HG03439 (cell line): ENCODE measurements around the gene TSSK6.

ENCODE experiments used
- ATAC-seq: cut with Tn5 transposase; IDR thresholded peaks from one replicate; pipeline ENCODE4 v1.9.1; 2021; ENCODE audit warnings: mild to moderate bottlenecking, moderate library complexity; ENCODE audit not compliant: unreplicated experiment

The TSSK6 gene

DNA sequence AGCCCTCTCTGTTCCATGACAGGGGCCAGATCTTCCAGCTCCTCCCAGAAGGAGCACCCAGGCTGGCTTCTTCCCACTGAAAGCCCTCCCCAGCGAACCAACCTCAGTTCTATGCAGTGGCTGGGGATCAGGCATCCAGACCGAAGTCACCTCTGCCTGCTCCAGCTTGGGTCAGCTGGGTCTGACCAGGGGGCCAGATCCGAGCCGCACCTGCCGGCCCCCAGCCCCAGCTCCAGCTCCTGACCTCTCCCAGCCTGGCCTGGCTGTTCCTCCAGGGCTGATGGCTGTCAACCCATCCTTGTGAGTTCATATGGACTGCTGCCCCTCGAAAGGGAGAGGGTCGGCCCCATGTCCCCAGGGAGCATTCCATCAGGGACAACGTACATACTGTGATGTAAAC is 8.0 kb downstream of the TSSK6 start:
- no peak for ATAC-seq

DNA sequence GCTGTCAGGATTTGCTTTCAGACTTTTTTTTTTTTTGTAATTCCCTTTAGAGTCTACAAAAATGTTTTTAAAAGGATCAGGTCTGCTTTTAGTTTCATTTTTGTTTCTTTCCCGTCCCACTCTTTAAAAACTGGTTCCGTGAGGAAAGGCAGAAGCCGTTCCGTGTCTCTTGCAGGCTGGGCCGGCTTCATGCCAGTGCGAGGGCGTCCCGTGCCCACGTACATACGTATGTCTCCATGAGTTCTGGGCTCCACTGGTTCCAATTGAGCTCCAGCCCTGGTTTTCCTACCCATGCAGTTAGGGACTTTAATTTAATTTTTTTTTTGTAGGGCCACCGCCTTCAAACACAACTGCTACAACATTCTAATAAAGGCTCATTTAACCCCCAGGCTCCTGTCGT is 8.8 kb downstream of the TSSK6 start:
- ATAC-seq: no peak

DNA sequence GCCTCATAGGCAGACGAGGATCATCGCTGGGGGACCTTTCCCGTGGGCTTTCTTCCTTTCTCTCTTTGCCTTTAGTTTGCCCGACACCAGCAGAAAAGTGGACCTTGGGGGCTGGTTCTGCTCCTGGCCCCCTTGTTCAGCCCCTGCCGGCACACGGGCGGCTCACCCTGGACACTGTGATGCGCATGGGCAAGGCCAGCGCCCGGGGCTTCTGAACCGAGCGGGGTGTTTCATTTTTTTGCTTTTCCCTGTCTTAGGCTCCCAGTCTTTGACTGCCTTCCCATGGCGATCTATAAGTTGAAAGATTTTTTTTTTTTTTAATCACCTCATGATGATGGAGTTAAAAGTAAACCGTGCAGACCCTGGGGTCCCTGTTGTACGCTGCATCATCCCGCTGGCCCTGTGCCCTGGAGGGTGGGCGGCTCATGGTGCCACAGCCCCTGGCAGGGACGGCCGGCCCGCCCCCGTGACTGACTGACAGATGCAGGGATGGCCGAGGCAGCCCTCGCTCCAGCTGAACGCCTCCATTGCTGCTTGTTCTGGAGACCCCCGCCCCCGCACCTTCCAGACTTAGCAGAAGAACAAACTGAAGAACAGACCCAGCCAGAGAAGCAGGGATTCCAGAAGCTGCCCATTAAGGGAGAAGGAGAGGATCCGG is 9.6 kb downstream of the TSSK6 start:
- ATAC-seq: no peak

DNA sequence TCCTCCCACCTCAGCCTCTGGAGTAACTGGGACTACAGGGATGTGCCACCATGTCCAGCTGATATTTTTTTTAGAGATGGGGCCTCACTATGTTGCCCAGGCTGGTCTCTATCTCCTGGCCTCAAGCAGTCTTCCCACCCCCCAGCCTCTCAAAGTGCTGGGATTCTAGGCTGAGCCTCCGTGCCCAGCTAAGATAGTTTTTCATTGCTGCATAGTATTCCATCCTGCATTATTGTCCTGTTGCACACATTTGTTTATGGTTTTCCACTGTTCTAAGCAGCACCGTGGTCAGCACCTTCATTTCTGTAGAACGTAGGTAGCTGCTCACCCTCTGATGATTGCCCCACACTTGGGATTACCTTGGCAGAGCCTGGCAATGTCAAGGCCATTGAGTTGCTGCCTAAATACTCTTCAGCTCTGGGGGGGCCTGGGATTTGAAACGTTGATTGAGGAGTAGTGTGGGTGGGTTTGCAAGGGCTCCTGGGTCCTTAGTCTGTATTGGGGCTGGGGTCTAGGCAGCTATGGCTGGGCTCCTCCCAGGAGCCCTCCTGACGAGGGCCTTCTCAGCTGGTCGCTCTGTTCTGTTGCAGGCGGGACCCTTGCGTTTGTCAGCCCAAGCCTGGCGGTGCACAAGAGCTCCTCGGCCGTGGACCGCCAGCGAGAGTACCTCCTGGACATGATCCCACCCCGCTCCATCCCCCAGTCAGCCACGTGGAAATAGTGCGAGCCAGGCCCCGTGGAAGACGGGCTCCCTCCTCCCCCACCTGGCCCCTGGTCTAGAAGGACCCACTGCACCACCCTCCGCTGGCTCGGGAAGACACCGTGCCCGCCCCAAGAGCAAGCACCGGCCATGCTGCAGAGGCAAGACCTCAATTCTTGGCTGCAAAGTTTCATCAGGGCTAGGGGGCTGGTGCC is 10.3 kb downstream of the TSSK6 start:
- ATAC-seq: no peak

DNA sequence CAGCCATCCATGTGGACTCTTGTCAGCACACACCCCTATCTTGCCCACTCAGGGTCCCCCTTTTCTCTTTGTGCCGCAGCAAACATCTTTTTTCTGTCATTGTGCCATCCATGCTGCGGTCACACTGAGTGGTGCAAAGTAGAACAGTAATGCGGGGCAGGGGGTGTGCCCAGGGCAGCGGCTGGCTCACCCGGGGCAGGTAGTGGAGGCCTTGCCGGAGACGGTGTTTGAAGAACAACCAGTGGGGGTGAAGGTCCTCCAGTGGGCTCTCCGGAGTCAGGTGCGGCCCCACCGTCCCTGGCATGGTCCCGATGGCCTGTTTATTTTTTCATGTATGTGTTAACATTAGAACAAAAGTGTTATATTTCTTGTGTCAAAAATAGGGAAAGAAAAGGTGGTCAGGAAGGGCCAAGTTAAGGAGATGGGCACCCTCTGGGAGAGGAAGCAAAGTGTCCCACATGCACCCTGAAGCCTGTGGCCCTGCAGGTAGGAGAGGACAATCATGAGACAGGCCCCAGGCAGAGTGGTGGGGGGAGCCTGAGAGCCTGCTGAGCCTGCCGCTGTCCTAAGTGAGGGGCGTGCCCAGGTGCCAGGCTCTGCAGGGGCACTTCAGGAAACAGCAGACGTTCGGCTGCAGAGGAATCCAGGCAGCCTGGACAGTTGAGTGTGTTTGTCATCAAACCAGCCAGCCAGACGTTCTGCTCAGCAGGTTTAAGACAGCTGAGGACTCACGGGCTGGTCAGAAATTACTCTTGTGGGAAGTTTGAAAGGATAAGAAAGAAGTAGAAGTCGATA is 12.3 kb downstream of the TSSK6 start:
- no peak for ATAC-seq

DNA sequence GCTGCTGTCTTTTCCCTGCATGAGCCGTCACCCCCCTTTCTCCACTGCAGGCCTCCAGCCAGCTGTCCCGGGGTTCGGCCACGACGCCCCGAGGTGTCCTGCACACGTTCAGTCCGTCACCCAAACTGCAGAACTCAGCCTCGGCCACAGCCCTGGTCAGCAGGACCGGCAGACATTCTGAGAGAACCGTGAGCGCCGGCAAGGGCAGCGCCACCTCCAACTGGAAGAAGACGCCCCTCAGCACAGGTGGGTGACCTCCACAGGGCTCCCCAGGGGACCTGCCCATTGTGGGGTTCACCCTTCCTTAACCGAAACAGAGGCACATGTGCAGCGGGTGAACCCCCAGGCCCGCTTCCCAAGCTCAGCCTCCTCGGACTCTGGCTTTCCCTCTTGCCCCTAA is 13.1 kb downstream of the TSSK6 start:
- no peak for ATAC-seq

DNA sequence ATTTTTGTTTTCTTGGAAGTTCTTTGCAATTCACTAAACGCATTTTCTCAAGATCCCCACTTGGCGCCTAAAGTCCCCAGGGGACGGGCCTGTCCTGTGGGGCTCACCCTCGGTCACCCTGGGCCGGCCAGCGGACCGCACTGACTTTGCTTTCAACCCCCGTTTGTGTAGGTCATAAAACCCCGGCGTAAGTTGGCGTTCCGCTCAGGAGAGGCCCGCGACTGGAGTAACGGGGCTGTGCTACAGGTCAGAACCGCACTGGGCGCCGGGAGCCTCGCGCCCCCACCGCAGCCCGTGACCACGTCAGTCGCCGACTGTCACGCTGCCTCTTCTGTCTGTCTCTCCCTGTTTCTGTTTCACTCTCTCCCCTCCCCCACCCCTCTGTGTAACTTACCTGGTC is 13.6 kb downstream of the TSSK6 start:
- no peak for ATAC-seq

DNA sequence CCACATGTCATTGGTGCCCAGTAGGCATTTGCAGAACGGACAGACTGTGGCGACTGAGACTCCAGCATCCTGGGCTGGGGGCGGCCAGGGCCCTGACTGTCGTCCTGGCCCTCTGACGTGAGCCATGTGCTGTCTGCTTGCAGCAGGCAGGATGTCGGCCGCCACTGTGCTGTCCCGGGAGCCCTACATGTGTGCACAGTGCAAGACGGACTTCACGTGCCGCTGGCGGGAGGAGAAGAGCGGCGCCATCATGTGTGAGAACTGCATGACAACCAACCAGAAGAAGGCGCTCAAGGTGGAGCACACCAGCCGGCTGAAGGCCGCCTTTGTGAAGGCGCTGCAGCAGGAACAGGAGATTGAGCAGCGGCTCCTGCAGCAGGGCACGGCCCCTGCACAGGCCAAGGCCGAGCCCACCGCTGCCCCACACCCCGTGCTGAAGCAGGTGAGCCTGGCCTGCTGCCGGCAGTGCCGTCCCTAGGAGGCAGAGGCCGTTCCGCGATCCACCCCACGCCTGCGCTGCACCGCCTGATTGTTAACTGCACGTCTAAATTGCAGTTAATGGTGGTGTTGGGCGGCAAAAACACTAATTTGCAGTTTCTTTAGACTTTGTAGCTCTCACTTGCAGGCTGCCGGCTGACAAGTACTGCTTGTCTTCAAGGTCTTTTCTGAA is 14.2 kb downstream of the TSSK6 start:
- no peak for ATAC-seq

DNA sequence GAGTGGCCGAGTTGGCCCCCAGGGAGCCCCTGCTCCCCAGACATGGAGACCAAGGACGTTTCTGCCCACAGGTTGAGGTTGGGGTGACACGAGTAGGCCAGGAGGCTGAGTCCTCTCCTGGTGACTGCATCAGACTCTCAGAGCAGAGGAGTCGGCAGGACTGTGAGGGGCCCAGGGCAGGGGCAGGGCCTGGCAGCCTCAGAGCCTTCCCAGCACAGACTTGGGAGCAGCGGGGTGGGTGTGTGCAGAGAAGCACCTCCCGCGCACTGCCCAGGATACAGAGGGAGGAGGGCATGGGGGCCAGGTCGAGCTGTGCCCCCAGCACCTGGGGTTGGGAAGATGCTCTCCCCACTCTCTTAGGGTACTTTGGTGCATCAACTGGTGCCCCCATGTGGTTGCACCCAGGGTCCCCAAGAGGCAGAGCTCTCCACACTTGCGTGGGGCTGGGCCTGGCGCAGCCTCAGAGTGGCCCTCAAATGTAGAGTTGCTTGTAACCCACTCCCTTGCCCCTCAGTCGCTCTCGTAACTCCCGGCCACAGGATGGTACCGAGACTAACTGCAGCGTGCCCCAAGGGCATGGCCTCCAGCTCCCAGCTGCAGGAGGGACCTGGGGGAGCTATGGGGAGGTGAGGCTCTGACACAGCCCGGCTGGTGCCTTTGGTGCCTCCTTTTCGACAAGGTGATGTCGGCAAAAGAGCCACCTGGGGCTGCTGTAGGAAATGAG is 15.9 kb downstream of the TSSK6 start:
- ATAC-seq: no peak

DNA sequence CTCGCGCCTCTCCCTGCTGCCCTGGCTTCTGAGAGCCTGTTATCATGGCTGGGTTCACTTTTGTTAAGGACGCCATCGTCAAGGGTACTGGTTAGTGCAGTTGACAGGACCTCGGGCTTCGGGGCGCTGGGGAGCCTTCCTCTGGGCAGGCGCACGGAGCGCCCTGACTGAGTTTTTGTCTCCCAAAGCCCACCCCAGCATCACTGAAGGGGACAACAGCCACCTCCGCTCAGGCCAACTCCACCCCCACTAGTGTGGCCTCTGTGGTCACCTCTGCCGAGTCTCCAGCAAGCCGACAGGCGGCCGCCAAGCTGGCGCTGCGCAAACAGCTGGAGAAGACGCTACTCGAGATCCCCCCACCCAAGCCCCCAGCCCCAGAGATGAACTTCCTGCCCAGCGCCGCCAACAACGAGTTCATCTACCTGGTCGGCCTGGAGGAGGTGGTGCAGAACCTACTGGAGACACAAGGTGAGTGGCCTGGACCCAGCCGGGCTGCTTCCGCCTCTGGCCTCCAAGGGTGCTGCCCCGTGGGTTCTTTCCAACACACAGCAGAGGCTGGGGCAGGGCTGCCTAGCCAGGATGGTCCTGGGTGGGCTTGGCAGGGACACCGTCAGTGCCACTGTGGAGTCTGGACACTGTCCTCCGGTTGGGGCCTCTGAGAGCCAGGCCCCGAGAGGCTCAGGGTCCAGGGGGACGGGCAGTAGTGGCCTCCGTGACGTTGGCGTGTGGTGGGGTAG is 16.9 kb downstream of the TSSK6 start:
- no peak for ATAC-seq

DNA sequence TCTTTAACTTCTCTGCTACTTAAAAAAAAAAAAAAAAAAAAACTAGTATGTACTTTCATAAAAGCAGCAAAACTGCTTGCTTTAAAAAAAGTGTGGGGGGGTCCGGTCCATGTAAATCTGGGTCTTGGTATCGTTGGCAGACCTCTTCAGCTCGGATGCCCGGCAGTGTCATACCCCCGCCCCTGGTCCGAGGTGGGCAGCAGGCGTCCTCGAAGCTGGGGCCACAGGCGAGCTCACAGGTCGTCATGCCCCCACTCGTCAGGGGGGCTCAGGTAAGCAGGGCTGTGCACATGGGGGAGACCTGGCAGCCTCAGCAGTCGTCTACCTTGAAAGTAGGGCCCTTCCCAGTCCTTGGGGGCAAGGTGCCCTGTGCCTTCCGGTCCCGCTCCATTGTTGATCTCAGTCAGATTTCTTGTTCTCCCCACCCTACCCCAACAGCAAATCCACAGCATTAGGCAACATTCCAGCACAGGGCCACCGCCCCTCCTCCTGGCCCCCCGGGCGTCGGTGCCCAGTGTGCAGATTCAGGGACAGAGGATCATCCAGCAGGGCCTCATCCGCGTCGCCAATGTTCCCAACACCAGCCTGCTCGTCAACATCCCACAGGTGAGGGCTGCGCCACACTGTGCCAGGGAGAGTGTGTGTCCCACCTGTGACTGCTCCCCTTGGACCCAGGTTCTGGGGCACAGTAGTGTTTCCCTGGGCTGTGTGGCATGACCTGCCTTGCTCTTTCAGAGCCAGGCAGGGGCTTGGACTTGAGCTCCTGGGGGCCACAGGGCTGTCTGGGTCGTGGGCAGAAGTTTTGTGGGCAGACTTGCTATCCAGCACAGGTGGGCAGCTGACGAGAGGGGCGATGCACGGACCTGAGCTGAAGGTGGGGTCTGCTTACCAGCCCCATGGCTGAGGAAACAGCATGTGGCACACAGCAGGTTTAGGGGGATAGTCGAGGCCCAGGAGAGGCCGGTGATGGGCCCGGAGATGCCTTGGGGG is 19.4 kb downstream of the TSSK6 start:
- ATAC-seq: no peak

DNA sequence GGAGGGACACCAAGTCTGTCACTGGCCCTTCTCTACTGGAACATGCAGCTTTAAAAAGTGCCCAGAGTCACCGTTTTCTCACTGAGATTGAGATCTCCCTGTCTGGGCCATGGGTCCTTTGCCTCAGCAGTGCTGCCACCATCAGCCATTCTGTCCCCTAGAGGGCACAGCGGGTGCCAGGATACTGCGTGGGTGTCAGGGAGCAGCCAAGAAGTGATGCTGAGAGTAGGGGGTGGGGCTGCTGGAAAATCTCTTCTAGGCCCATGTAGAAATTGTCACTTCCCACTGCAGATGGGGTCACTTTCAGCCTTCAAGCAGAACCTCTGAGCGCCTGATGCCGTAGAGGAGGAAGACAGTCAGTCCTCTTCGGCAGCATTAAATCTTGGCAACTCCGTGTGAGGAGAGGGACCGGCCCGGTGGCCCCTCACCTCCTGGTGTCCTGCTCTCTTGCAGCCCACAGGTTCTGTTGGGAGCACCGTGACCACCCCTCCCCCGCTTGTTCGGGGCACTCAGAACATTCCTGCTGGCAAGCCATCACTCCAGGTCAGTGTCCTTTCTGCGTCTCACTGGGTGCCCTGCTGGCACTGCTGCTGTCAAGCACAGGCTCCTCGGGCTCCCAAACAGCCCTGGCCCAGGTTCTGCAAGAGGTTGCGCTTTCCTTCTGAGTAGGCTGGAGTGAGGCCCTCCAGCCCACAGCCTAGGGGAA is 21.4 kb downstream of the TSSK6 start:
- no peak for ATAC-seq

DNA sequence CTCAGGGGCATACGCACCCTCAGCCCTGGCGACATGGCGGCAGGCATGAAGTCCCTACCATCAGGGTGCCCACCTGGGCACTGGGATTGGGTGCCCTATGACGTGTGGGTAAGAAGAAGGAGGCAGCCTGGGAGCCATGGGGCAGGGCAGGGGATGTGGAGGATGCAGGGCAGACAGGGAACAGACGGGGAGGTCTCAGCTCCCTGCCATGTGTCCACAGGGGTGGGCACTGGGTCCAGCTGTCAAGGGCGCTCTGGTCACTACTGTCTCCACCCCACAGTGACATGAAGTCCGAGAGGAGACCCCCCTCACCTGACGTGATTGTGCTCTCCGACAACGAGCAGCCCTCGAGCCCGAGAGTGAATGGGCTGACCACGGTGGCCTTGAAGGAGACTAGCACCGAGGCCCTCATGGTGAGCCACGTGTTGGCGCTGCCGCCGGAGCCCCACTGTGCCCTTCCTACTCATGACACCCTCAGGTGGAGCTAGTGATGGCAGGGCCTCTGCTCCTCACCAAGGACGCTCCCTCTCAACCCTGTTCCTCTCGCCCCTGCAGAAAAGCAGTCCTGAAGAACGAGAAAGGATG is 23.2 kb downstream of the TSSK6 start:
- ATAC-seq: no peak

DNA sequence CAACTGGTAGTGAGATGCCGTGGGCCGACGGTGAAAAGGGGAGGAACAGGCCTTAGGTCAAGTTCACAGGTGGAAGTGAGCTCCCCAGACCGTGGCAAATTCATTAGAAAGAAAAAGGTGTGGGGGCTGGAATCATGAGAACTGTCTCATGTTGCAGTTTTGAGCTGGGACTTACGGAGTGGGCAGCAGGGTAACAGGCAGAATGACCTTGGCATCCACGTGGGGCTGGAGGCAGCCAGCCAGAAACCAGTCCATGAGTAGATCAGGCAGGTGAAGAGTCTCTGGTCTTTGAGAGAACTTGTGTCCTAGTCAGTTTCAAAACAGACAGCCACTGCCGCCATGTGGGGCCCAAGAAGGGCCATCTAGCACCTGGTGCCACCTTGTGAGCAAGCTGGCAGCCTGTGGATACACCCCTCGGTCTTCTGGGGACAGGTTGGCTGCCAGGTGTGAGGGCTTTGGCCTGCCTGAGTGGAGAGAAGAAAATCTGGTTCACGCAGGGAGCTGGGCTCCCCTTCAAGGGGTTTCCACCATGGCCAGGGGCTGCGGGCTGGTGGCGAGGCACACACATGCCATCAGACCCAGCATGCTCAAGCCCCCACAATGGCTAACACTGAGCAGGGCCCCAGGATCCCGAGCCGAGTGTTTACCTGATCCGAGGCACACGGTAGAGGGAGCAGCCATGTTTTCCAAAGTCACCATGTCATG is 23.9 kb downstream of the TSSK6 start:
- ATAC-seq: no peak

DNA sequence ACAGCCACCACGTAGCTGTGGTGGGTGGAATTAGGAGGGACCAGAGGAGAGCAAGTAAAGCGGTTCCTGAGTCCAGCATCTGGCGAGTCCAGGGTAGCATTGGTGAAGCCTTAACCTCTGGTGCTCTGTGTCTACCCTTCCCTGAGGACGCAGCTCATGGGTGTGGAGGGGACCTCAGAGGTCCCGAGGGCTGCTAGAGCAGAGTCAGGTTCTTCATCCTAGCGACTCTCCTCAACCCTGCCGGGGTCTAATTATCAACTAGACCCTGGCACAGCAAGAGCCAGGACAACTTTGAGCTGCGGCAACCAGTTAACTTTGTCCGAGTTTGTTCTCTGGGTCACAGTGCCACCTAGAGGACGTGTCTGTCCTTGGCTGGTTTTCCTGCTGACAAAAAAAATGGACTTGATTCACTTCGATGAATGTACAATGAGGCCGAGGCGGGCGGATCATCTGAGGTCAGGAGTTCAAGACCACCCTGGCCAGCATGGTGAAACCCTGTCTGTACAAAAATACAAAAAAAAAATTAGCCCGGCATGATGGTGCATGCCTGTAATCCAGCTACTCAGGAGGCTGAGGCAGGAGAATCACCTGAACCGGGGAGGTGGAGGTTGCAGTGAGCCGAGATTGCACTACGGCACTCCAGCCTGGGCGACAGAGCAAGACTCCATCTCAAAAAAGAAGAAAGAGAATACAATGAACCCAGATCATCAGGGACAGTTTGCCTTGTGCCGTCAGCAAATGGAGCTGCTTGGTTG is 25.0 kb downstream of the TSSK6 start:
- peak; percentile 40 for ATAC-seq

DNA sequence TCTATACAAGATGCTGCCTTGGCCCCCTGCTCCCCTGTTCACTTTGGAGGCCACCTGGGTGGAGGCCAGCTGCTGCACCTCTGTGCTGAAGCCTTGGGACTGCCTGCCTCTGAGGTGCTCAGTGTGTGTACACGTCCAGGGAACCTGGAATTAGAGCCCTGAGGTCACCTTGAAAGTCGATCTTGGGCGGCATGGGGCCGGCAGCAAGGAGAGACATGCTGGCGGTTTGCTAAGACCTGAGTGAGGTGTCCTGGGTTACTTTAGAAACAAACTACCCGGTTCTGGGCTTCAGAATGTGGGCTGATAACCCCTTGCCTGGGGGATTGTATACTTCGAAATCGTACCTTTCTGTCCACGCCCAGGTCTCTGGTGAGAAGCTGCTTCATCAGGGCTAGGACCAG is 25.5 kb downstream of the TSSK6 start:
- no peak for ATAC-seq
